ENCODE measurements around the gene LACTBL1. TPM values are rescaled to one million over a fixed set of nuclear protein-coding genes. Genes with fewer than 3 reads are reported as not detected.

The LACTBL1 gene, protein sequence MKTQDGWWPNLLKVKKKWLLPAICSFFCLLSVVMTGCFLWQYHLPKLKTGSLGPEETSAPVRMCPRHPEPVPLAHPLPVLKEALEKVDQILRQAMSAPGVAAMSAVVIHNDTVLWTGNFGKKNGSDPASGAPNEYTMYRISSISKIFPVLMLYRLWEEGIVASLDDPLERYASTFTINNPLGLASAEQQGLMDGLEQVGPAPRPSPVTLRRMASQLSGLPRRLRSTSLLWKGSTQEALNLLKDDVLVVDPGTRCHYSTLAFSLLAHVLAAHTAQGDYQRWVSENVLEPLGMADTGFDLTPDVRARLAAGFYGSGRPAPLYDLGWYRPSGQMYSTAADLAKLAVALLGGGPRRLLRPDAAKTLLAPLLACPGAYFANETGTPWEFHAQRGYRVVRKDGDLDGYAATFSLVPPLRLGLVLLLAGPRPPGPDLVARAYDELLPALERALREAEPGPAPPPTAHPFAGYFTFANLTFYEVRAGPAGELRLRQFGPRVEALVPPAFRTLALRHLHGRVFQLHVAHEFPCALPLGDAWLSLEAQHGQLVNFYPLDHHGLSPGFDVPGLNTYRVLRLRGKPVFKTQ
- total RNA-seq = under 0.01 TPM in 1 of 2 replicates, not detected in the other

GRCh38 chr1:22972760-22973159 lies at the start of gene LACTBL1:
TSS of gene LACTBL1 (minus strand) at chr1:22972866. CDS start at chr1:22972316, 550 bp downstream.

GRCh38 chr1:23019094-23019862 lies 46.6 kb upstream of the LACTBL1 start, which contains the start of gene KDM1A:
TSS of gene KDM1A (plus strand) at chr1:23019468. CDS start at chr1:23019597, 129 bp downstream.

Other genes starting within 250 kb of the LACTBL1 start
- gene TEX46, start 43.0 kb upstream of the LACTBL1 start, total RNA-seq = not detected in 2 replicates
- 99.7 and 113 TPM in 2 replicates for gene KDM1A, start 46.6 kb upstream of the LACTBL1 start, total RNA-seq
- 16.1 and 19.2 TPM in 2 replicates for gene LUZP1, start 196.0 kb upstream of the LACTBL1 start, total RNA-seq
- gene HTR1D, start 244.6 kb upstream of the LACTBL1 start, total RNA-seq = not detected in 2 replicates